Pulmonary artery endothelial cell (primary cell): ENCODE data around the gene KIF27. TPM values are rescaled to one million over a fixed set of nuclear protein-coding genes. Genes with fewer than 3 reads are reported as not detected.
A peak's percentile ranks its signal among the peaks of the same experiment; 100 is the strongest.
"Not testable (repeated sequence)": the region's sequence is repeated elsewhere in the genome, so short reads cannot be mapped to it uniquely, and the experiment has no call there.

Source experiments
- DNase-seq: peaks from one replicate; pipeline ENCODE4 v3.0.0-alpha.2; 2011; ENCODE audit warnings: low read depth, low spot score
- total RNA-seq: library from RNA; depleted of rRNA; stranded (reverse); fragments of >200 nt; gene quantifications from 2 replicates; pipeline ENCODE4 v1.2.3, GENCODE V29; 2014

The KIF27 gene
- total RNA-seq, result 2.3 and 2.7 TPM in 2 replicates

- peak; percentile 84 for DNase-seq
Measured at GRCh38 chr9:83920927-83921707, at the start of gene KIF27. Gene KIF27, minus strand, starts transcription at chr9:83921432. Its CDS starts 5,841 bp downstream, at chr9:83915591.

DNA sequence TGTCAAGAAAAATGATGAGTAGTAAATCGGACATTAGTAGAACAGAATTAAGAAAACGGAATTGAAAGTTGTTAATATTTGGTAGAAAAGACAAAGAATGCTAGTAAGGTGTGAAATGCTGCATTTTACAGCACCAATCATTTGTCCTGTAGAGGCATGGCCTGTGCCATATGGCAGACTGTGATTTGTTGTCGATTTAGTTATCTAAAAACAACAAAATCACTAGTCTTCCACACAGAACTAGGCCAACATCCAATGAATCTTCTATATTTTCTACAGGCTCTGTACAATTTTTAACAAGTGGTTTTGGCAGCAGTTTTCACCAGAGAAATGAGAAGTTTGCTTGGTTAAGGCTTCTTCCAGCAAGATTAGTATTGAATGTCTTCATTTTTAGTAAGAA, 48.4 kb upstream of the KIF27 start:
- DNase-seq, result no peak

- no peak for DNase-seq
Measured at GRCh38 chr9:83967073-83967472, 45.8 kb upstream of the KIF27 start.

- no peak for DNase-seq
Measured at GRCh38 chr9:83966209-83966582, 45.0 kb upstream of the KIF27 start.

- DNase-seq, result no peak
Measured at GRCh38 chr9:83965350-83966208, 44.3 kb upstream of the KIF27 start.

DNA sequence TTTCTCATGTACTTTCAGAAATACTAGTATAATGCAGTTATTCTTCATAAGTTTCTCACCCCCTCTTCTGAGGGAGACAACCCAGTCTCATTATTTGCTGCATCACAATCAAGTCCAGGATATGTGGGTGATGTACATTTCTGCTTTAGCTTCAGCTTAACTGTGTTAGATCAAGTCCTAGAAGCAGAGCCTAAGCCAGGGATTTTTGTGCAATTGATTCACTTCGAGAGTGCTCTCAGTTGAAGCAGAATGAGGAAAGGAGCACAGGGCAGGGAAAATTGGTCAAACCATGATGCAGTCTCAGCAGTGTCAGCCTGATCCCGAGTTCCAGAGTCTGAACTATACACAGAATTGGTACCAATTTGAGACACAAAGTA, 43.7 kb upstream of the KIF27 start:
- no peak for DNase-seq

- no peak for DNase-seq
Measured at GRCh38 chr9:83962165-83962564, 40.9 kb upstream of the KIF27 start.

GRCh38 chr9:83960991-83961390, 39.8 kb upstream of the KIF27 start:
- DNase-seq, result no peak

DNA sequence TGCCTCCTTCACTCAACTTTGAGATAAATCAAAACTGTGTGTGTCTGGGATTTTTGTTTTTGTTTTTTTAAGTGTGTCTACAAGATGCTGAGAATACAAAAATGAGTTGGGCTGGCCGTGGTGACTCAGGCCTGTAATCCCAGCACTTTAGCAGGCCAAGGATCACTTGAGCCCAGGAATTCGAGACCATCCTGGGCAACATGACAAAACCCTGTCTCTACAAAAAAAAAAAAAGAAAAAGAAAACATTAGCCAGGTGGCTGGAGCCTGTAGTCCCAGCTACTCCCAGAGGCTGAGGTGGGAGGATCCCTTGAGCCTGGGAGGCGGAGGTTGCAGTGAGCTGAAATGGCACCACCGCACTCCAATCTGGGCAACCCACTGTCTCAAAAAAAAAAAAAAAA, 37.8 kb upstream of the KIF27 start:
- no peak for DNase-seq

- no peak for DNase-seq
Measured at GRCh38 chr9:83957248-83957513, 35.9 kb upstream of the KIF27 start.

DNA sequence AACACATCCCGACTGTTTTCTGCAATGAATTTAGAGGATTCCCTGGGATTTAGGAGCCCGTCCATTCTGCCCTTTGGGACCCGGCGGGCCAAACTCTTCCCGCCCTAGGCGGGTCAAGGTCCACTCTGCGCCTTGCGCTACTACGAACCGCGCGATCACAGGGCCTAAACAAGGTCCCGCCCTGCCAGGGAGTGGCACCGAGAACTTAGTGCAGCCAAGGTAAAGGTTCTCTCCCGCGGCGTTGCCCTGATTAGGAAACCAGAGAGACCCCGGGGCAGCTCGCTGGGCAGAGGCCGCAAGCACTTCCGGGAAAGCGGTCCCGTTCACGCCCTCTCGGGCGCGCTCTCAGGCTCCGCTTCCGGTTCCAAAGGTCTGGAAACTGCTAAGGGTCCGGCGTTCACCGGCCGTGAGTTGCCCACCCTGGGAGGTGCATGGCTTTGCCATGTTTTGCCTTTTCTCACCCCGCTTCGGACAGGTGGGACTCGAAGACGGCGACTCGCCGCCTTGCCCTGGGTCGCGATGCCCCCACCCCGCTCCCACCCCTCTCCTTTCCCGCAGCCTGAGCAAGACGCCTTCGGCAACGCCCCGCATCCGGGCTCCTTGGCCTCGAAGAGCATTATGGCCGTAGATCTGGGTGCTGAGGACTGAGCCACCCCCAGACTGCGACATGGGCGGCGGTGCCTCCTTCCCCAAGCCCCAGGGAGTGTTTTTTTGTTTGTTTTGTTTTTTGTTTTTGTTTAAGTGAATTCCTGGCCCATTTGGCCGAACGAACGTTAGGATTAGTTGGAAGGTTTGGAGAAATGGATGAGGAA, 35.4 kb upstream of the KIF27 start:
- DNase-seq, result no peak

- no peak for DNase-seq
Measured at GRCh38 chr9:83956086-83956435, 34.8 kb upstream of the KIF27 start.

DNA sequence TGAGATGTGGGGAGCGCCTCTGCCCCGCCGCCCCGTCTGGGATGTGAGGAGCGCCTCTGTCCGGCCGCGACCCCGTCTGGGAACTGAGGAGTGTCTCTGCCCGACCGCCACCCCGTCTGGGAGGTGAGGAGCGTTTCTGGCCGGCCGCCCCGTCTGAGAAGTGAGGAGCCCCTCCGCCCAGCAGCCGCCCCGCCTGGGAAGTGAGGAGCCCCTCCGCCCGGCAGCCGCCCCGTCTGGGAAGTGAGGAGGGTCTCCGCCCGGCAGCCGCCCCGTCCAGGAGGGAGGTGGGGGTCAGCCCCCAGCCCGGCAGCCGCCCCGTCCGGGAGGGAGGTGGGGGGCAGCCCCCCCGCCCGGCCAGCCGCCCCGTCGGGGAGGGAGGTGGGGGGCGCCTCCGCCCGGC, 26.9 kb upstream of the KIF27 start:
- not testable (repeated sequence) for DNase-seq

DNA sequence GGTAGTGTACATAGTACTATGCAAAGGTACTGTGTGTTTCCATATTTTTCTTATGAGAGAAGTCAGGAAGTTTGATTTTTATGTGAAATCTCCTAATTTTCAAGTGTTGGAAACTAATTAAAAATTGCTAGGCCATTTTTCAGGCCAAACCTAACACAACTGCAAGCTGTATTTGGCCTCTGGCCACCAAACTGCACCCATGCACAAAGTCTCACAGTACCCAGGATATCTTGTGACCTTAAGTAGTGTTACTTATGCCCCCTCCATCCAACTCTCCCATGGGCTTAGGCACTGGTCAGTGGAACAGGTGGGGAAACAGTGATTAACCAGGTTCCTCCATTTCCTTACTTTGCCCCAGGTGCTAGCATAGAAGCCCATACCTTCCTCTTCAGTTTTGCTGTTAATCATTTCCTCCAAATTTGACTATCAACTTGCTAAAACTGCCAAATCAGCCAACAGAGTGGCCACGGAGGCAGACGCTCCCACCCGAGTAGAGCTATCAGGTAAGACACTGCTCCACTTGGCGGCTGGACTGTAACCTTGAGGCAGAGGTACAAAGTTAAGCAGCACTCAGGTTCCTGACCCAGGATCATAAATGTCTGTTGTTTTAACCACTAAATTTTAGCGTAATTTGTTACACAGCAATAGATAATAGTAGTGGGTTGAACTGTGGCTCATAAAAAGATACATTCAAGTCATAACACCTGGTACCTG, 19.5 kb upstream of the KIF27 start:
- no peak for DNase-seq

GRCh38 chr9:83937861-83938455, 16.7 kb upstream of the KIF27 start:
- no peak for DNase-seq

DNA sequence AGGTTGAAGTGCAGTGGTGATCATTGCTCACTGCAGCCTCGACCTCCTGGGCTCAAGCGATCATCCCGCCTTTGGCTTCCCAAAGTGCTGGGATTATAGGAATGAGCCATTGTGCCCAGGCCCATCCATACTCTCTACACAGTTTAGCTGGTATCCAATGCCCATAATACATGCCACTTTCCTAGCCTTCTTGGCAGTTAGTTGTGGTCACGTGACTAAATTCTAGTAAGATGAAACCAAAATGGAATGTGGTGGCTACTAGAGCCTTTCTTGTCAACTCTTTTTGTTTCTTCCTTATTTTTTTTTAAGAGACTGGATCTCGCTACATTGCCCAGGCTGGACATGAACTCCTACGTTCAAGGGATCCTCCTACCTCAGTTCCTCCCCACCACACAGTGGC, 15.3 kb upstream of the KIF27 start:
- no peak for DNase-seq

DNA sequence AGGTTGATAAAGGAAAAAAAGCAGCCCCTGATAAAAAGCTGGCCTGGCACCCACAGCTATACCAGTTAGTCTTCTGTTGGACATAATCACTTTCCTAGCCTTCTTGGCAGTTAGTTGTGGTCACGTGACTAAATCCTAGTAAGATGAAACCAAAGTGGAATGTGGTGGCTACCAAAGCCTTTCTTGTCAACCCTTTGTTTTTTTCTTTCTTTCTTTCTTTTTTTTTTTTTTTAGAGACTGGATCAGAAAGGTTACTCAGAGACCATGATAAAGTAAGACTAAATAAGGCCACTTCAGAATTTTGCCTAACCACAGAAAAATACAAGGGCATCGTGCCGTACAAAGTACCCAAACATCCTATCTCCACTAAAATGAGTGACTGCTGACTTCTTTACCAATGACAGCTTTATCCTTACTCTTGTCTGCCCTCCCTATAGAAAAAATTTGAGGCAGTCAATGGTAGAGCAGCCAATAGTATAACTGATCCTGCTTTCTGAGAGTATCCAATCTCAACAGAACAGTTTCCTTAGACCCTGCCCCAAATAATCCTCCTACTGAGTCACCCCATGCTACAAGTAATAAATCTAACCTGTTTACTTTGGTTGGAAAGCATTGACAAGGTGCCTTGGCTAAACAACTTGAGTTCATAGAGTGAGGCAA, 14.2 kb upstream of the KIF27 start:
- DNase-seq, result no peak

DNA sequence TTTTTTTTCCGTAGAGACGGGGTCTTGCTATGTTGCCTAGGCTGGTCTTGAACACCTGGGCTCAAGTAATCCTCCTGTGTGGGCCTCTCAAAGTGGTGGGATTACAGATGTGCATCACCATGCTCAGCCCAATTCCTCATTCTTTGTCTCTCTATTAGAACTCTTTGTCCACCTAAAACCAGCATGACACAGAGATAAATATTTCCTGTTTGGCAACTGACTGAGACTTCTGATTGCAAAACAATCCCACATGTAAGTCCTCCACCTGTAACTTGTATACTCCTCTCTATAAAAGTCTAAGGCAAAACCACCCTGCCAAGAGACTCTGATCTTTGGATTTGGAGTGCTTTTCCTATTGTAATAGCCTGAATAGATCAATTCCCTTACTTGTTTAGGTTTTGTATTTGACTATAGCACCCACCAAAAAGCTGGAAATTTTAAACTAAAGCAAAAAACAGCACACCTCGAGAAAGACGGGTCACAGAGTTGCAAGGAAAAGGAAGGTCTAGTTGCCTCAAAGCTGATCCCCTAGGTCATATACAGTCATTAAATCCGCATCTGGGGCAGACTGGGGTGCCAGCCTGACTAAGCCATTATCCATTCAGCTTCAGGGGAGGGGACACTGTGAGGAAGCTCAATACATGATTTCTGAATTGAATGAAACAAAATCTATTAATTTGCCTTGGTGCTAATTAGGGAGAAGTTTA, 13.5 kb upstream of the KIF27 start:
- DNase-seq, result no peak

DNA sequence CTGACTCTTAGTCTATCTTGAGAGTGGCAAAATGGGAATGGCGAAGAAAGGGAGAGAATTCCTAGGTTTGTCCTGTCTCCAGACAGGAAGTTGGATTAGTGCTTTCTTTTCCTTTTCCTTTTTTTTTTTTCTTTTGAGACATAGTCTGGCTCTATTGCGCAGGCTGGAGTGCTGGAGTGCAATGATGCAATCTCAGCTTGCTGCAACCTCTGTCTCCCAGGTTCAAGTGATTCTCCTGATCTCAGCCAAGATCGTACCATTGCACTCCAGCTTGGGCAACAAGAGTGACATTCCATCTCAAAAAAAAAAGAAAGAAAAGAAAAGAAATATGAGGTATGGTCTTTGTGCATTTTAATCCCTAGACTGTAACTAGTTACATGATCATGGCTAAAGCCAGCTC, 12.6 kb upstream of the KIF27 start:
- no peak for DNase-seq

GRCh38 chr9:83932851-83933250, 11.6 kb upstream of the KIF27 start:
- DNase-seq, result no peak
